ENCODE results near the gene HP.
A peak's percentile ranks its signal among the peaks of the same experiment; 100 is the strongest.

HP gene

DNA sequence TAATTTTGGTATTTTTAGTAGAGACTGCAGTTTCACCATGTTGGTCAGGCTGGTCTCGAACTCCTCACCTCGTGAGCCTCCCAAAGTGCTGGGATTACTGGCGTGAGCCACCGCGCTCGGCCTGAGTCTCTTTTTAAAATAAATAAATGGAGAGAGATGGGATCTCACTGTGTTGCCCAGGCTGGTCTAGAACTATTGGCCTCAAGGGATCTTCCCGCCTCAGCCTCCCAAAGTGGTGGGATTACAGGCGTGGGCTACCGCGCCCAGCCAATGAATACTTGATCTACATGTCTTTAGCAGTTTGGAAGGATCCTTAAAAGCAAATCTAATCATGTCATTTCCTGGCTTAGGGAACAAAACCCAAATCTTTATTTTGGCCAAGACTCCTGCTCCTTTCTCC lies 44.5 kb upstream of the HP start:
- Histone ChIP-seq H2AK5ac (ENCODE audit: low read length, severe bottlenecking) (no peak overlapping the region), H3K23ac (ENCODE audit: low read length in 2 of 2) (no peak overlapping the region), H3K9me3 (ENCODE audit: control insufficient read depth, low read length) (no peaks in the 10 kb centered on the region), H3K4me1 (ENCODE audit: control insufficient read depth, insufficient read depth, low read depth, low read length) (peaks cover 17% of the 10 kb centered on the region), H2BK15ac (ENCODE audit: low read depth, poor library complexity, severe bottlenecking) (no peak overlapping the region), H4K8ac (ENCODE audit: low read length) (no peak overlapping the region), H3K27ac (ENCODE audit: low read length, poor library complexity, severe bottlenecking) (no peak overlapping the region), H3K4me2 (ENCODE audit: low read length, poor library complexity, severe bottlenecking) (no peak overlapping the region), H3K18ac (ENCODE audit: low read depth in 1 of 2, low read length in 2 of 2) (no peak overlapping the region), H3K4ac (ENCODE audit: low read depth in 1 of 2, low read length in 2 of 2) (no peak overlapping the region), H2BK5ac (ENCODE audit: low read depth, low read length, poor library complexity, severe bottlenecking) (no peak overlapping the region), H2BK120ac (ENCODE audit: low read depth, low read length) (no peak overlapping the region), H3K27me3 (ENCODE audit: control insufficient read depth in 1 of 2, insufficient read depth in 1 of 2, low read length in 2 of 2) (peaks cover 0 to 4% of the 10 kb centered on the region in 2 experiments), H2BK12ac (ENCODE audit: low read length in 2 of 2) (no peak overlapping the region), H3K4me3 (ENCODE audit: insufficient read depth in 1 of 2, low read depth in 1 of 2, low read length in 2 of 2) (no peak overlapping the region), H3K9ac (ENCODE audit: low read length) (no peak overlapping the region), H3K14ac (ENCODE audit: low read length in 2 of 2) (no peak overlapping the region), H4K91ac (ENCODE audit: low read length) (no peak overlapping the region), H3K36me3 (ENCODE audit: control insufficient read depth in 1 of 2, insufficient read depth in 2 of 2, low read depth in 1 of 2, low read length in 2 of 2) (peaks cover 8 to 11% of the 10 kb centered on the region in 2 experiments), H3K79me1 (replicated peaks; ENCODE audit: low read length, poor library complexity, severe bottlenecking) (peaks cover 13% of the 10 kb centered on the region), H2AFZ (ENCODE audit: low read depth, low read length) (no peak overlapping the region)
- DNase-seq, result no peak
- 97% methylated on average over 10 of the region's 10 CpGs for WGBS

DNA sequence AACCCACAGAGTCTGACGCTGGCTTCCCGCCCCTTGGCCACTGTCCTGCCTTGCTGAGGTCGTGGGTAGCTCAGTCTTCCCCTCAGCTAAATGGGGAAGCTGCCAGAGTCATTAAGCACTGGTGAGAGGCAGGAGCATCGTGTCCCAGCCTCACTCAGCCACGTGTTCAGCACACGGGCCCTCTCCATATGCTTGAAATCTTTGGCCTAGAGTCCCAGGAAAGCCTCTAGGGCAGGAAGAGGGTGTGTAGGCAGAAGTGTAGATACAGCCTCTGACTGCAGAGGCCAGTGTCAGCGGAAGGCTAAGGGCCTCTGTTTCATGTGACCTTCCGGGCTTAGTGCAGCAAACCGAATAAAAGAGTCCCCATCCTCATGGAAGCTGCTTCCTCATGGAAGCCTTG lies 41.7 kb upstream of the HP start:
- no peak overlapping the region for H3K14ac ChIP-seq (ENCODE audit: low read length in 2 of 2)
- no peak overlapping the region for H3K18ac ChIP-seq (ENCODE audit: low read depth in 1 of 2, low read length in 2 of 2)
- H3K27me3 ChIP-seq (ENCODE audit: control insufficient read depth in 1 of 2, insufficient read depth in 1 of 2, low read length in 2 of 2), result no peaks in the 10 kb centered on the region
- no peak overlapping the region for H3K23ac ChIP-seq (ENCODE audit: low read length in 2 of 2)
- no peak overlapping the region for H3K4me2 ChIP-seq (ENCODE audit: low read length, poor library complexity, severe bottlenecking)
- no peak overlapping the region for H2AK5ac ChIP-seq (ENCODE audit: low read length, severe bottlenecking)
- H4K91ac ChIP-seq (ENCODE audit: low read length), result no peak overlapping the region
- peaks cover 17% of the 10 kb centered on the region for H3K4me1 ChIP-seq (ENCODE audit: control insufficient read depth, insufficient read depth, low read depth, low read length)
- H2BK15ac ChIP-seq (ENCODE audit: low read depth, poor library complexity, severe bottlenecking), result no peak overlapping the region
- no peak overlapping the region for H3K9ac ChIP-seq (ENCODE audit: low read length)
- H2AFZ ChIP-seq (ENCODE audit: low read depth, low read length), result no peak overlapping the region
- H3K36me3 ChIP-seq (ENCODE audit: control insufficient read depth in 1 of 2, insufficient read depth in 2 of 2, low read depth in 1 of 2, low read length in 2 of 2), result peaks cover 12 to 13% of the 10 kb centered on the region in 2 experiments
- no peaks in the 10 kb centered on the region for H3K9me3 ChIP-seq (ENCODE audit: control insufficient read depth, low read length)
- H3K27ac ChIP-seq (ENCODE audit: low read length, poor library complexity, severe bottlenecking), result no peak overlapping the region
- no peak overlapping the region for H4K8ac ChIP-seq (ENCODE audit: low read length)
- no peak overlapping the region for H2BK5ac ChIP-seq (ENCODE audit: low read depth, low read length, poor library complexity, severe bottlenecking)
- no peak overlapping the region for H3K4ac ChIP-seq (ENCODE audit: low read depth in 1 of 2, low read length in 2 of 2)
- peaks cover 13% of the 10 kb centered on the region for H3K79me1 ChIP-seq (replicated peaks; ENCODE audit: low read length, poor library complexity, severe bottlenecking)
- no peak for DNase-seq
- no peak overlapping the region for H2BK120ac ChIP-seq (ENCODE audit: low read depth, low read length)
- no peak overlapping the region for H3K4me3 ChIP-seq (ENCODE audit: insufficient read depth in 1 of 2, low read depth in 1 of 2, low read length in 2 of 2)
- no peak overlapping the region for H2BK12ac ChIP-seq (ENCODE audit: low read length in 2 of 2)
- 92% methylated on average over 9 of the region's 9 CpGs for WGBS

DNA sequence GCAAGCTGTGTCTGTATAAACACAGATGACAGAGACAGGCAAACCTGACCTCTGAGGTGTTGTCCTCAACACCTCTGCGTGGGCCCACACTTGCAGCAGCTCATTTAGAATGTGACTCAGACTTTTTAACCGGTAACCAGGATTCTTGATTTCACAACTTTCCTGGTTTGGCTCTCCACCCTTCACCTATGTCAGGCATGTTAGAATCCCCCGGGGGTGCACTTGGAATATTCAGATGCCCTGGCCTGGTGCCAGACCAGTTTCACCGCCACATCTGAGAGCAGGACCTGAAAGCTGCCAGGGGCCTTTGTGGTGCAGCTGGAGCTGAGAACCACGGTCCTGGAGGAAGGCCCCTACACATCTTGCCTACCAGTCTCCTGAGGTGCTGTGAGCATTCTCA lies 40.9 kb upstream of the HP start:
- Histone ChIP-seq H3K4me1 (ENCODE audit: control insufficient read depth, insufficient read depth, low read depth, low read length) (peaks cover 17% of the 10 kb centered on the region), H3K27ac (ENCODE audit: low read length, poor library complexity, severe bottlenecking) (no peak overlapping the region), H3K27me3 (ENCODE audit: control insufficient read depth in 1 of 2, insufficient read depth in 1 of 2, low read length in 2 of 2) (no peaks in the 10 kb centered on the region), H2AK5ac (ENCODE audit: low read length, severe bottlenecking) (no peak overlapping the region), H3K4ac (ENCODE audit: low read depth in 1 of 2, low read length in 2 of 2) (no peak overlapping the region), H4K91ac (ENCODE audit: low read length) (no peak overlapping the region), H3K14ac (ENCODE audit: low read length in 2 of 2) (no peak overlapping the region), H4K8ac (ENCODE audit: low read length) (peak overlapping the region; percentile 52), H2BK12ac (ENCODE audit: low read length in 2 of 2) (no peak overlapping the region), H2BK15ac (ENCODE audit: low read depth, poor library complexity, severe bottlenecking) (no peak overlapping the region), H2BK5ac (ENCODE audit: low read depth, low read length, poor library complexity, severe bottlenecking) (no peak overlapping the region), H3K4me3 (ENCODE audit: insufficient read depth in 1 of 2, low read depth in 1 of 2, low read length in 2 of 2) (no peak overlapping the region), H3K23ac (ENCODE audit: low read length in 2 of 2) (no peak overlapping the region), H3K79me1 (replicated peaks; ENCODE audit: low read length, poor library complexity, severe bottlenecking) (peaks cover 15% of the 10 kb centered on the region), H3K36me3 (ENCODE audit: control insufficient read depth in 1 of 2, insufficient read depth in 2 of 2, low read depth in 1 of 2, low read length in 2 of 2) (peaks cover 15 to 16% of the 10 kb centered on the region in 2 experiments), H3K4me2 (ENCODE audit: low read length, poor library complexity, severe bottlenecking) (no peak overlapping the region), H3K18ac (ENCODE audit: low read depth in 1 of 2, low read length in 2 of 2) (no peak overlapping the region), H2AFZ (ENCODE audit: low read depth, low read length) (peak overlapping the region; percentile 23), H2BK120ac (ENCODE audit: low read depth, low read length) (no peak overlapping the region), H3K9ac (ENCODE audit: low read length) (peak overlapping the region; percentile 20), H3K9me3 (ENCODE audit: control insufficient read depth, low read length) (no peaks in the 10 kb centered on the region)
- no peak for DNase-seq
- 50% methylated on average over 5 of the region's 5 CpGs for WGBS

DNA sequence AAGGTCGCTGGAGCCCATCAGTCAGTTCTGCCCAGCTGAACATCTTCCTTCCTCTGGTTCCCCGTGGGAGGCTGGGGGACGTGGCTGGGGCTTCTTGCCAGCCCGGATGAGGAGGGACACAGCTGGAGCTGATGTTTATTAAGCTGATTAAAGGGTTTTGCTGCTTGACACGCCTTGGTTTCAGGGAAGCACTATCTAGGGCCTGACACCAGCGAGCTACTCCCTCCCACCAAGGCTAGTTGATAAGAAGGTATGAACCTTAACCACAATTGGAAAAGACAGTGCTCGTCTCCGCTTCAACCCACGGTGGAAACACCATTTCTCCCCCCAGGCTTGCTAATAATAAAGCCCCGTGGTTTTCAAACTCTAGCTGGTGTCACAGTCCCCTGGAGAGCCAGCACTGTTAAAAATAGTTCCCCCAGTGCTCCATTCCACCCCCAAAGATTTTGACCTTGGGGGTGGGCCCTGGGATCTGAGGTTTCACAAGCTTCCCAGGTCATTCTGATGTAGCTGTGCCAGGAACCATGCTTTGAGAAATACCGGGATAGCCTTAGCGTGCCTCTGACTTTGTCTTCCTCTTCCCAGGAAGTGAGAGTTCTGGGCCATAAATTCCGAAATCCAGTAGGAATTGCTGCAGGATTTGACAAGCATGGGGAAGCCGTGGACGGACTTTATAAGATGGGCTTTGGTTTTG lies 40.3 kb upstream of the HP start:
- H3K18ac ChIP-seq (ENCODE audit: low read depth in 1 of 2, low read length in 2 of 2), result no peak overlapping the region
- H3K4me1 ChIP-seq (ENCODE audit: control insufficient read depth, insufficient read depth, low read depth, low read length), result peaks cover 17% of the 10 kb centered on the region
- H3K23ac ChIP-seq (ENCODE audit: low read length in 2 of 2), result peak overlapping the region in 1 of 2 experiments; percentile 63
- no peak overlapping the region for H3K4ac ChIP-seq (ENCODE audit: low read depth in 1 of 2, low read length in 2 of 2)
- peak overlapping the region; percentile 20 for H3K9ac ChIP-seq (ENCODE audit: low read length)
- H3K9me3 ChIP-seq (ENCODE audit: control insufficient read depth, low read length), result no peaks in the 10 kb centered on the region
- H2AFZ ChIP-seq (ENCODE audit: low read depth, low read length), result peak overlapping the region; percentile 23
- H2BK15ac ChIP-seq (ENCODE audit: low read depth, poor library complexity, severe bottlenecking), result no peak overlapping the region
- H3K36me3 ChIP-seq (ENCODE audit: control insufficient read depth in 1 of 2, insufficient read depth in 2 of 2, low read depth in 1 of 2, low read length in 2 of 2), result peaks cover 18 to 20% of the 10 kb centered on the region in 2 experiments
- no peak overlapping the region for H2BK120ac ChIP-seq (ENCODE audit: low read depth, low read length)
- peak overlapping the region; percentile 6 for H3K27ac ChIP-seq (ENCODE audit: low read length, poor library complexity, severe bottlenecking)
- H3K27me3 ChIP-seq (ENCODE audit: control insufficient read depth in 1 of 2, insufficient read depth in 1 of 2, low read length in 2 of 2), result no peaks in the 10 kb centered on the region
- no peak overlapping the region for H4K91ac ChIP-seq (ENCODE audit: low read length)
- H2BK12ac ChIP-seq (ENCODE audit: low read length in 2 of 2), result no peak overlapping the region
- H2AK5ac ChIP-seq (ENCODE audit: low read length, severe bottlenecking), result no peak overlapping the region
- H3K14ac ChIP-seq (ENCODE audit: low read length in 2 of 2), result peak overlapping the region in 1 of 2 experiments; percentile 63
- no peak overlapping the region for H3K4me3 ChIP-seq (ENCODE audit: insufficient read depth in 1 of 2, low read depth in 1 of 2, low read length in 2 of 2)
- DNase-seq, result no peak
- WGBS, result 47% methylated on average over 15 of the region's 15 CpGs
- peaks cover 11% of the 10 kb centered on the region for H3K79me1 ChIP-seq (replicated peaks; ENCODE audit: low read length, poor library complexity, severe bottlenecking)
- no peak overlapping the region for H3K4me2 ChIP-seq (ENCODE audit: low read length, poor library complexity, severe bottlenecking)
- H2BK5ac ChIP-seq (ENCODE audit: low read depth, low read length, poor library complexity, severe bottlenecking), result no peak overlapping the region
- H4K8ac ChIP-seq (ENCODE audit: low read length), result peak overlapping the region; percentile 19

Measured in mesenchymal stem cell (in vitro differentiated cells and primary cell).